Measurements from ENCODE around the gene LEMD3.

- TF ChIP-seq CTCF (IDR thresholded peaks at IDR 0.05; ENCODE audit: borderline replicate concordance, extremely low read depth, low read length, poor library complexity, severe bottlenecking) = peak; percentile 6
- TF ChIP-seq EZH2 (IDR thresholded peaks at IDR 0.05; ENCODE audit: borderline replicate concordance, low read depth, low read length, severe bottlenecking) = no peak
These were observed at the start of gene LEMD3 for GRCh38 chr12:65169320-65170208.

Data from DND-41 (cell line).